HCT116 (cell line): ENCODE data around the gene ESPN. TPM values are rescaled to one million over a fixed set of nuclear protein-coding genes. Genes with fewer than 3 reads are reported as not detected.

Source experiments
- ATAC-seq: fragments of 200-7000 bp; cut with Tn5 transposase; 2 replicates; pipeline ENCODE4 v1.9.1; 2020; ENCODE audit warnings: mild to moderate bottlenecking, moderate library complexity
- BruUV-seq: library from RNA; stranded (reverse); fragments of 400-500 nt; replicated peaks from 2 replicates; lab custom pipeline; 2021; lab: Mats Ljungman, UMichigan
- CTCF ChIA-PET: fragments of 300-600 bp; sonication (Branson Sonifier 250); formaldehyde crosslinking; loops from one replicate; lab custom pipeline; 2021; ENCODE audit warnings: antibody characterized with exemption; lab: Charles Lee
- POLR2A ChIA-PET: fragments of 300-600, 350-600 bp; sonication (Branson Sonifier 250); formaldehyde crosslinking; loops from one replicate; lab custom pipeline; 2021; ENCODE audit warnings: antibody characterized with exemption; lab: Charles Lee
- RAD21 ChIA-PET, 2 experiments: fragments of 300-600 bp; sonication (Branson Sonifier 250); formaldehyde crosslinking; loops; one replicate each; lab custom pipeline; 2023; ENCODE audit warnings: low total read pairs in 2 of 2; ENCODE audit not compliant: uncharacterized antibody in 2 of 2, unreplicated experiment in 2 of 2, low non-redundant PET in 1 of 2; lab: Charles Lee
- DNase-seq: peaks from one replicate; pipeline ENCODE4 v3.0.0-alpha.2; 2010; ENCODE audit warnings: low read depth, low spot score
- H2AFZ ChIP-seq: fragments of 200-600 bp; shearing (Covaris generic), sonication (generic); 2 replicates; pipeline ENCODE4 v1.6.1; 2017; ENCODE audit warnings: low read depth, mixed run types, mixed read lengths, antibody characterized with exemption, low read length; ENCODE audit not compliant: poor library complexity, severe bottlenecking
- H3K27ac ChIP-seq: 2 replicates; pipeline ENCODE4 v1.5.1; 2012; ENCODE audit warnings: low read depth, low read length
- H3K27me3 ChIP-seq: fragments of 200-600 bp; sonication (generic); 2 replicates; pipeline ENCODE4 v1.6.1; 2016; ENCODE audit warnings: mixed run types, low read length, mixed read lengths; ENCODE audit not compliant: insufficient read depth
- H3K36me3 ChIP-seq, 2 experiments: fragments of 200-500 bp in 1 of 2; fragments of 200-600 bp in 1 of 2; sonication (Bioruptor generic) in 1 of 2; sonication (generic) in 1 of 2; 2 replicates each; pipeline versions ENCODE4 v1.5.1 to v1.6.1; 2014 to 2016; ENCODE audit warnings: low read length in 2 of 2, inconsistent platforms in 1 of 2, mixed read lengths in 1 of 2, mixed run types in 1 of 2; ENCODE audit not compliant: insufficient read depth in 2 of 2, control insufficient read depth in 1 of 2
- H3K4me1 ChIP-seq, 2 experiments: fragments of 200-600 bp in 1 of 2; sonication (generic) in 1 of 2; 2 replicates each; pipeline versions ENCODE4 v1.5.1 to v1.6.1; 2012 to 2017; ENCODE audit warnings: low read length in 2 of 2, inconsistent platforms in 1 of 2, mild to moderate bottlenecking in 1 of 2, mixed read lengths in 1 of 2, mixed run types in 1 of 2, moderate library complexity in 1 of 2; ENCODE audit not compliant: insufficient read depth in 2 of 2, control insufficient read depth in 1 of 2
- H3K4me2 ChIP-seq: fragments of 200-600 bp; sonication (generic); 2 replicates; pipeline ENCODE4 v1.6.1; 2017; ENCODE audit warnings: mixed run types, low read length, mixed read lengths
- H3K4me3 ChIP-seq, 2 experiments: fragments of 200-600 bp in 1 of 2; sonication (generic) in 1 of 2; replicated peaks in 1 of 2; 2 replicates each; pipeline ENCODE4 v1.5.1; 2011 to 2016; ENCODE audit warnings: low read length in 2 of 2, control low read depth in 1 of 2, low read depth in 1 of 2, mild to moderate bottlenecking in 1 of 2, mixed read lengths in 1 of 2, mixed run types in 1 of 2
- H3K79me2 ChIP-seq: fragments of 200-600 bp; sonication (generic); 2 replicates; pipeline ENCODE4 v1.6.1; 2017; ENCODE audit warnings: mild to moderate bottlenecking, mixed run types, low read length, moderate library complexity, mixed read lengths; ENCODE audit not compliant: insufficient read depth
- H3K9ac ChIP-seq: fragments of 200-600 bp; sonication (generic); 2 replicates; pipeline ENCODE4 v1.6.1; 2016; ENCODE audit warnings: low read length, mixed read lengths
- H3K9me2 ChIP-seq: fragments of 200-600 bp; sonication (generic), shearing (Covaris generic); 2 replicates; pipeline ENCODE4 v1.6.1; 2017; ENCODE audit warnings: mixed run types, mild to moderate bottlenecking, moderate library complexity; ENCODE audit not compliant: insufficient read depth
- H3K9me3 ChIP-seq, 2 experiments: fragments of 200-500 bp in 1 of 2; fragments of 200-600 bp in 1 of 2; sonication (Bioruptor generic) in 1 of 2; sonication (generic) in 1 of 2; 2 replicates each; pipeline ENCODE4 v1.6.1; 2014 to 2017; ENCODE audit warnings: low read length in 2 of 2, mixed read lengths in 2 of 2, inconsistent platforms in 1 of 2, low read depth in 1 of 2, mild to moderate bottlenecking in 1 of 2, mixed run types in 1 of 2, moderate library complexity in 1 of 2; ENCODE audit not compliant: control insufficient read depth in 1 of 2, insufficient read depth in 1 of 2
- H4K20me1 ChIP-seq: fragments of 200-600 bp; sonication (generic), shearing (Covaris generic); 2 replicates; pipeline ENCODE4 v1.6.1; 2017; ENCODE audit warnings: mixed run types, mild to moderate bottlenecking, moderate library complexity; ENCODE audit not compliant: insufficient read depth
- CBX3 ChIP-seq: IDR thresholded peaks from 2 replicates; pipeline ENCODE4 v1.6.1; 2012; ENCODE audit warnings: low read depth
- EGR1 ChIP-seq: IDR thresholded peaks from 2 replicates; pipeline ENCODE4 v1.6.1; 2012; ENCODE audit warnings: low read depth
- EZH2phosphoT487 ChIP-seq: fragments of 200-600 bp; IDR thresholded peaks from 2 replicates; pipeline ENCODE4 v1.6.1; 2018; ENCODE audit warnings: antibody characterized with exemption, borderline replicate concordance
- FOSL1 ChIP-seq: IDR thresholded peaks from 2 replicates; pipeline ENCODE4 v1.6.1; 2012; ENCODE audit warnings: low read depth
- JUND ChIP-seq: IDR thresholded peaks from 2 replicates; pipeline ENCODE4 v1.6.1; 2012
- POLR2A ChIP-seq: IDR thresholded peaks from 2 replicates; pipeline ENCODE4 v1.7.0; 2011; ENCODE audit warnings: borderline replicate concordance; ENCODE audit not compliant: insufficient read depth, insufficient read length; ENCODE audit errors: extremely low read depth
- POLR2AphosphoS5 ChIP-seq: IDR thresholded peaks from 2 replicates; pipeline ENCODE4 v1.6.1; 2011; ENCODE audit warnings: mild to moderate bottlenecking, low read depth, low read length, moderate library complexity
- RAD21 ChIP-seq: IDR thresholded peaks from 2 replicates; pipeline ENCODE4 v1.6.1; 2012; ENCODE audit warnings: low read depth, mild to moderate bottlenecking
- SIN3A ChIP-seq: IDR thresholded peaks from 2 replicates; pipeline ENCODE4 v1.6.1; 2012; ENCODE audit warnings: low read depth
- SP1 ChIP-seq: IDR thresholded peaks from 2 replicates; pipeline ENCODE4 v1.6.1; 2012; ENCODE audit warnings: low read depth
- SRF ChIP-seq: IDR thresholded peaks from 2 replicates; pipeline ENCODE4 v1.6.1; 2012; ENCODE audit warnings: low read depth
- TCF7L2 ChIP-seq: IDR thresholded peaks from 2 replicates; pipeline ENCODE4 v1.7.0; 2011; ENCODE audit warnings: borderline replicate concordance, inconsistent platforms; ENCODE audit not compliant: insufficient read depth, insufficient read length; ENCODE audit errors: extremely low read depth
- YY1 ChIP-seq: IDR thresholded peaks from 2 replicates; pipeline ENCODE4 v1.6.1; 2011; ENCODE audit warnings: low read length, low read depth, moderate library complexity, mild to moderate bottlenecking; ENCODE audit not compliant: insufficient replicate concordance; ENCODE audit errors: extremely low read depth
- intact Hi-C: fragments of 100-400 bp; cut with micrococcal nuclease; formaldehyde crosslinking; loops from 2 replicates; pipeline ENCODE4 v1.10.0; 2022
- total RNA-seq: library from RNA; stranded (reverse); gene quantifications from one replicate; pipeline ENCODE4 v1.2.1, GENCODE V29; 2021; ENCODE audit not compliant: unreplicated experiment
- TF ChIP-seq, protein P1 (sequence below): IDR thresholded peaks from 2 replicates; pipeline ENCODE4 v1.6.1; 2011; ENCODE audit warnings: mild to moderate bottlenecking, low read length, moderate library complexity; ENCODE audit not compliant: insufficient replicate concordance; ENCODE audit errors: extremely low read depth
- TF ChIP-seq, protein P2 (sequence below): IDR thresholded peaks from 2 replicates; pipeline ENCODE4 v1.6.1; 2012

ESPN gene
- total RNA-seq, 1 experiment from 2014 or later, result 114 TPM

DNA sequence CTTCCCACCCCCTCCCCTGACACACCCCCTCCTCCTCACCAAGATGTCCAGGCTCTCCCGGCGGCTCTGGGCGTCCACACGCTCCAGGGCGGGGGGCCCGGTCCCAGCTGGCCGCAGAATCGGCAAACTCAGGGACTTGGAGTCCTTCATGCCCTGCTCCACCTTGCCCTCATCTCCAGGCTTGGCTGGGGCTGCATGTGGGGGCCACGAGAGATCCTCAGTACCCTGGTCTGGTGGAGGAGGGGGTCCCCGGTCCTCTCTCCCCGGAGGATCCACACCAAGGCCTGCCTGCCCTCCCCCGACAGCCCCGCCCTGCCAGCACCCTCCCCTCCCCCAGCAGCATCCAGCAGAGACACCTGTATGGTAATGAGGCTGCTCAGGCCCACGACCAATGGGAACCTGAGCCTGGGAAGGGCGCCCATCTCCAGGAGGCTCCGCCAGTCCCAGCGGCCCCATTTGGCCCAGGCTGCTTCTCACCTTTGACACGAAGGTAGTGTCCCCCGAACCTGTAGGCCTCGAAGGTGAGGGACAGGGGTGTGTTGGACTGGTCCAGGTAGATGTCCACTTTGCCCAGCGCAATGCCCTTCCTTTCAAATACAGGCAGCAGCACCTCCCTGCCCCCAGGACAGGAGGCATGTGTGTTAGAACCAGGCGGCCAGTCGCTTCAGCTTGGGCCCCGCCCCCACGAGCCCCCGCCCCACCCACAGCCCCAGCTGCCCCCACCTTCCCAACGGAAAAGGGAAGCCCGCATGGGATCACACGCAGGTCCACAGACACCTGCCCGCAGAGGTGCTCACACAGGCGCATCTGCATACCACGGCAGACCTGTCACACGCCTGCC, 49.6 kb downstream of the ESPN start (continued):
- TF ChIP-seq, protein P1, sequence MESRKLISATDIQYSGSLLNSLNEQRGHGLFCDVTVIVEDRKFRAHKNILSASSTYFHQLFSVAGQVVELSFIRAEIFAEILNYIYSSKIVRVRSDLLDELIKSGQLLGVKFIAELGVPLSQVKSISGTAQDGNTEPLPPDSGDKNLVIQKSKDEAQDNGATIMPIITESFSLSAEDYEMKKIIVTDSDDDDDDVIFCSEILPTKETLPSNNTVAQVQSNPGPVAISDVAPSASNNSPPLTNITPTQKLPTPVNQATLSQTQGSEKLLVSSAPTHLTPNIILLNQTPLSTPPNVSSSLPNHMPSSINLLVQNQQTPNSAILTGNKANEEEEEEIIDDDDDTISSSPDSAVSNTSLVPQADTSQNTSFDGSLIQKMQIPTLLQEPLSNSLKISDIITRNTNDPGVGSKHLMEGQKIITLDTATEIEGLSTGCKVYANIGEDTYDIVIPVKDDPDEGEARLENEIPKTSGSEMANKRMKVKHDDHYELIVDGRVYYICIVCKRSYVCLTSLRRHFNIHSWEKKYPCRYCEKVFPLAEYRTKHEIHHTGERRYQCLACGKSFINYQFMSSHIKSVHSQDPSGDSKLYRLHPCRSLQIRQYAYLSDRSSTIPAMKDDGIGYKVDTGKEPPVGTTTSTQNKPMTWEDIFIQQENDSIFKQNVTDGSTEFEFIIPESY, result no peak
- no peak for TF ChIP-seq TCF7L2
- no peak for TF ChIP-seq CBX3
- no peak for TF ChIP-seq POLR2AphosphoS5
- TF ChIP-seq JUND, result no peak
- TF ChIP-seq EGR1, result no peak
- no peak for TF ChIP-seq SIN3A
- TF ChIP-seq EZH2phosphoT487, result no peak

DNA sequence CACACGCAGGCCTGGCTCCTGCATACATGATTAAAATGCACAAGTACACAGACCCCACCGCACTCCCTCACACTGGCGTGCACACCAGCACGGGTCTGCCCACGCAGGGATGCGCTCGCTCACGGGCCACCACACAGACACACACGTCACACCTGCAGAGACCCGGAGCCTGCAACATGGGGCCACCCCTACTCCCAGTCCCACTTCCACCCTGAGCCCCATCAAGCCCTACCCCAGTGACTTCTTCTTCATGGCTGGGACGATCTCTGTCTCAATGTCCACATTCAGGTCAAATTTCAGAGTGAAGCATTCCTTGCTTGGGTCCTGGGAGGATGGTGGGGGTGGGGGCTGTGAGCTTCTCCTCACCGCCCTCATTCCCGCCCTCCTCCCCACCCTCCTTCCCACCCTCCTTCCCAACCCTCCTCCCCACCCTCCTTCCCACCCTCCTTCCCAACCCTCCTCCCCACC, 50.3 kb downstream of the ESPN start:
- RAD21 ChIA-PET, result no interaction called here
- Histone ChIP-seq H4K20me1 (no peaks in the 10 kb centered on the region), H3K9me2 (no peaks in the 10 kb centered on the region), H3K4me2 (no peak overlapping the region), H3K9ac (no peak overlapping the region), H3K4me3 (no peak overlapping the region), H3K4me1 (peaks cover 31 to 47% of the 10 kb centered on the region in 2 experiments), H3K27me3 (no peaks in the 10 kb centered on the region), H3K36me3 (peaks cover 0 to 5% of the 10 kb centered on the region in 2 experiments; a peak in 2 of 4 replicates), H3K9me3 (no peaks in the 10 kb centered on the region)
- CTCF ChIA-PET, result no interaction called here
- no TSS peak for BruUV-seq
- ATAC-seq, result no peak
- TF ChIP-seq SP1, result no peak
- TF ChIP-seq RAD21, result no peak
- no peak for TF ChIP-seq SRF
- TF ChIP-seq, protein P2, sequence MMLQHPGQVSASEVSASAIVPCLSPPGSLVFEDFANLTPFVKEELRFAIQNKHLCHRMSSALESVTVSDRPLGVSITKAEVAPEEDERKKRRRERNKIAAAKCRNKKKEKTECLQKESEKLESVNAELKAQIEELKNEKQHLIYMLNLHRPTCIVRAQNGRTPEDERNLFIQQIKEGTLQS, result no peak
- TF ChIP-seq FOSL1, result no peak
- no peak for TF ChIP-seq YY1
- no peak for TF ChIP-seq POLR2A
- TF ChIP-seq, all 23 proteins: peak for 0
- Histone ChIP-seq H2AFZ (no peak overlapping the region), H3K79me2 (no peaks in the 10 kb centered on the region), H3K27ac (no peak overlapping the region)
- POLR2A ChIA-PET, result no interaction called here
- intact Hi-C loops, result loop anchor here (2.0 kb wide), 1 partner anchor 228 kb away; no protein-coding TSS in a partner anchor
- no peak for DNase-seq
